Measurements from ENCODE around the gene SHH.

SHH gene

GRCh38 chr7:155806096-155806871 lies 6.0 kb downstream of the SHH start:
- no peak for DNase-seq (ENCODE audit: low read depth)

GRCh38 chr7:155805826-155806095 lies 6.5 kb downstream of the SHH start:
- no peak for DNase-seq (ENCODE audit: low read depth)

- no peak for DNase-seq (ENCODE audit: low read depth)
Measured at GRCh38 chr7:155804897-155805825, 7.1 kb downstream of the SHH start.

GRCh38 chr7:155804431-155804831 lies 7.8 kb downstream of the SHH start:
- DNase-seq (ENCODE audit: low read depth): no peak

GRCh38 chr7:155803418-155804376 lies 8.6 kb downstream of the SHH start:
- DNase-seq (ENCODE audit: low read depth): no peak

- DNase-seq (ENCODE audit: low read depth): no peak
Measured at GRCh38 chr7:155802906-155803417, 9.3 kb downstream of the SHH start.

- DNase-seq (ENCODE audit: low read depth): no peak
Measured at GRCh38 chr7:155802291-155802690, 10.0 kb downstream of the SHH start.

- DNase-seq (ENCODE audit: low read depth): no peak
Measured at GRCh38 chr7:155800741-155801267, 11.5 kb downstream of the SHH start.

GRCh38 chr7:155800301-155800700 lies 12.0 kb downstream of the SHH start:
- DNase-seq (ENCODE audit: low read depth): no peak

- DNase-seq (ENCODE audit: low read depth): no peak
Measured at GRCh38 chr7:155799514-155799913, 12.7 kb downstream of the SHH start.

GRCh38 chr7:155798673-155799439 lies 13.4 kb downstream of the SHH start:
- no peak for DNase-seq (ENCODE audit: low read depth)

GRCh38 chr7:155797262-155798250 lies 14.7 kb downstream of the SHH start:
- DNase-seq (ENCODE audit: low read depth): no peak

- no peak for DNase-seq (ENCODE audit: low read depth)
Measured at GRCh38 chr7:155796381-155797261, 15.6 kb downstream of the SHH start.

GRCh38 chr7:155795951-155796350 lies 16.3 kb downstream of the SHH start:
- DNase-seq (ENCODE audit: low read depth): no peak

GRCh38 chr7:155795401-155795800 lies 16.9 kb downstream of the SHH start:
- no peak for DNase-seq (ENCODE audit: low read depth)

GRCh38 chr7:155794196-155794595 lies 18.1 kb downstream of the SHH start:
- no peak for DNase-seq (ENCODE audit: low read depth)

- no peak for DNase-seq (ENCODE audit: low read depth)
Measured at GRCh38 chr7:155793720-155794119, 18.5 kb downstream of the SHH start.

- DNase-seq (ENCODE audit: low read depth): no peak
Measured at GRCh38 chr7:155792999-155793560, 19.2 kb downstream of the SHH start.

All from GM04503 (cell line).